T-helper 1 cell treated with Interleukin-12 subunit alpha and Interleukin-12 subunit beta and Interleukin-4 antibody, amounts not matched to agents 30 μg/mL and 1 μg/mL, for 36 hours (primary cell): ENCODE data around the gene CLDN5.

ENCODE experiments used
- H3K27ac Mint-ChIP-seq: one replicate; pipeline ENCODE4 v1.8.0; 2021; ENCODE audit warnings: mild to moderate bottlenecking, mixed read lengths
- H3K27me3 Mint-ChIP-seq: one replicate; pipeline ENCODE4 v1.8.0; 2021; ENCODE audit warnings: low read depth, mixed read lengths
- H3K36me3 Mint-ChIP-seq: one replicate; pipeline ENCODE4 v1.8.0; 2021; ENCODE audit warnings: low read depth, mixed read lengths
- H3K4me1 Mint-ChIP-seq: one replicate; pipeline ENCODE4 v1.8.0; 2021; ENCODE audit warnings: low read depth, mixed read lengths
- H3K4me3 Mint-ChIP-seq: one replicate; pipeline ENCODE4 v1.8.0; 2021; ENCODE audit warnings: mild to moderate bottlenecking, moderate library complexity, mixed read lengths
- H3K9me3 Mint-ChIP-seq: one replicate; pipeline ENCODE4 v1.8.0; 2021; ENCODE audit warnings: mixed read lengths

CLDN5 gene

GRCh38 chr22:19478901-19479354 lies 45.3 kb downstream of the CLDN5 start, which contains the start of gene UFD1:
TSS of gene UFD1 (minus strand) at chr22:19479193. CDS start at chr22:19479085, 108 bp downstream.
- H3K27me3 Mint-ChIP-seq: no peaks in the 10 kb centered on the region
- H3K27ac Mint-ChIP-seq: peak within 1 kb of the TSS; percentile 99
- peaks cover 18% of the 10 kb centered on the region for H3K36me3 Mint-ChIP-seq
- H3K4me1 Mint-ChIP-seq: peaks cover 30% of the 10 kb centered on the region
- H3K4me3 Mint-ChIP-seq: peak within 1 kb of the TSS; percentile 98
- no peaks in the 10 kb centered on the region for H3K9me3 Mint-ChIP-seq

GRCh38 chr22:19478045-19478900 lies 45.9 kb downstream of the CLDN5 start:
- H3K27ac Mint-ChIP-seq: peak overlapping the region; percentile 83
- H3K9me3 Mint-ChIP-seq: no peaks in the 10 kb centered on the region
- H3K36me3 Mint-ChIP-seq: peaks cover 19% of the 10 kb centered on the region
- H3K4me3 Mint-ChIP-seq: peak overlapping the region; percentile 98
- H3K27me3 Mint-ChIP-seq: no peaks in the 10 kb centered on the region
- peaks cover 32% of the 10 kb centered on the region for H3K4me1 Mint-ChIP-seq

- no peaks in the 10 kb centered on the region for H3K27me3 Mint-ChIP-seq
- peaks cover 17% of the 10 kb centered on the region for H3K36me3 Mint-ChIP-seq
- peak overlapping the region; percentile 86 for H3K27ac Mint-ChIP-seq
- peaks cover 30% of the 10 kb centered on the region for H3K4me1 Mint-ChIP-seq
- H3K9me3 Mint-ChIP-seq: no peaks in the 10 kb centered on the region
- H3K4me3 Mint-ChIP-seq: peak overlapping the region; percentile 98
Measured at GRCh38 chr22:19477321-19478044, 46.7 kb downstream of the CLDN5 start.

GRCh38 chr22:19476023-19476422 lies 48.2 kb downstream of the CLDN5 start:
- peaks cover 26% of the 10 kb centered on the region for H3K36me3 Mint-ChIP-seq
- peak overlapping the region; percentile 39 for H3K27ac Mint-ChIP-seq
- H3K4me3 Mint-ChIP-seq: no peak overlapping the region
- no peaks in the 10 kb centered on the region for H3K9me3 Mint-ChIP-seq
- H3K4me1 Mint-ChIP-seq: peaks cover 30% of the 10 kb centered on the region
- H3K27me3 Mint-ChIP-seq: no peaks in the 10 kb centered on the region

GRCh38 chr22:19473578-19473977 lies 50.6 kb downstream of the CLDN5 start:
- Mint-ChIP-seq H3K4me3 (no peak overlapping the region), H3K36me3 (peaks cover 40% of the 10 kb centered on the region), H3K4me1 (peaks cover 19% of the 10 kb centered on the region), H3K27me3 (no peaks in the 10 kb centered on the region), H3K27ac (no peak overlapping the region), H3K9me3 (no peaks in the 10 kb centered on the region)
